Endothelial cell of umbilical vein (primary cell): ENCODE results near the gene ACYP2. TPM values are rescaled to one million over a fixed set of nuclear protein-coding genes. Genes with fewer than 3 reads are reported as not detected.

Experiments
- BruUV-seq: library from RNA; stranded (reverse); fragments of 400-500 nt; replicated peaks from 2 replicates; lab custom pipeline; 2021; lab: Mats Ljungman, UMichigan
- CTCF ChIA-PET: fragments of 300-600, 350-600 bp; sonication (Branson Sonifier 250); formaldehyde crosslinking; loops from one replicate; lab custom pipeline; 2021; ENCODE audit warnings: antibody characterized with exemption, inconsistent platforms; lab: Charles Lee
- POLR2A ChIA-PET: fragments of 300-600, 350-600 bp; sonication (Branson Sonifier 250); formaldehyde crosslinking; loops from one replicate; lab custom pipeline; 2021; ENCODE audit warnings: antibody characterized with exemption, inconsistent platforms; lab: Charles Lee
- DNase-seq: peaks from one replicate; pipeline ENCODE4 v3.0.0-alpha.2; 2011; ENCODE audit warnings: low read depth, low spot score
- FAIRE-seq: peaks from 2 replicates; lab custom pipeline; 2011; peaks lifted over from hg19 to GRCh38; lab: Jason Lieb, UNC
- H2AFZ ChIP-seq: 2 replicates; pipeline ENCODE4 v1.6.0; 2012; ENCODE audit warnings: low read depth, low read length, control low read depth, inconsistent platforms
- H3K27ac ChIP-seq: 2 replicates; pipeline ENCODE4 v1.5.1; 2011; ENCODE audit warnings: low read depth, mild to moderate bottlenecking, control low read depth, low read length, moderate library complexity; ENCODE audit not compliant: insufficient read depth
- H3K27me3 ChIP-seq, 2 experiments: 2 replicates each; pipeline versions ENCODE4 v1.6.0 to v1.6.1; 2011; ENCODE audit warnings: low read length in 2 of 2, mixed read lengths in 1 of 2; ENCODE audit not compliant: control insufficient read depth in 2 of 2, insufficient read depth in 2 of 2
- H3K36me3 ChIP-seq, 2 experiments: 2 replicates in 1 of 2; 3 replicates in 1 of 2; pipeline ENCODE4 v1.5.1; 2011; ENCODE audit warnings: low read length in 2 of 2, mild to moderate bottlenecking in 1 of 2, moderate library complexity in 1 of 2; ENCODE audit not compliant: control insufficient read depth in 2 of 2, insufficient read depth in 2 of 2; ENCODE audit errors: extremely low read depth in 1 of 2
- H3K4me1 ChIP-seq: 3 replicates; pipeline ENCODE4 v1.5.1; 2011; ENCODE audit warnings: mild to moderate bottlenecking, low read length; ENCODE audit not compliant: control insufficient read depth, insufficient read depth; ENCODE audit errors: extremely low read depth
- H3K4me2 ChIP-seq: 2 replicates; pipeline ENCODE4 v1.6.1; 2011; ENCODE audit warnings: low read length, control low read depth, mixed read lengths; ENCODE audit not compliant: insufficient read depth
- H3K4me3 ChIP-seq, 3 experiments: fragments of 200-600 bp in 1 of 3; sonication (generic), shearing (Covaris generic) in 1 of 3; replicated peaks in 1 of 3; 2 replicates each; pipeline ENCODE4 v1.5.1; 2011 to 2016; ENCODE audit warnings: control low read depth in 3 of 3, low read length in 3 of 3, mild to moderate bottlenecking in 2 of 3, inconsistent platforms in 1 of 3, low read depth in 1 of 3, moderate library complexity in 1 of 3; ENCODE audit not compliant: insufficient read depth in 1 of 3
- H3K79me2 ChIP-seq: 2 replicates; pipeline ENCODE4 v1.6.0; 2012; ENCODE audit warnings: low read length, inconsistent platforms; ENCODE audit not compliant: control insufficient read depth, insufficient read depth
- H3K9ac ChIP-seq: replicated peaks from 2 replicates; pipeline ENCODE3; 2011; ENCODE audit warnings: low read length, control low read depth; ENCODE audit not compliant: insufficient read depth; ENCODE audit errors: extremely low read depth
- H3K9me1 ChIP-seq: replicated peaks from 3 replicates; pipeline ENCODE4 v1.6.0; 2011; ENCODE audit warnings: mild to moderate bottlenecking, low read length; ENCODE audit not compliant: control insufficient read depth, insufficient read depth; ENCODE audit errors: extremely low read depth
- H3K9me3 ChIP-seq: replicated peaks from 2 replicates; pipeline ENCODE4 v1.5.1; 2012; ENCODE audit warnings: low read length, inconsistent platforms; ENCODE audit not compliant: control insufficient read depth, insufficient read depth
- H4K20me1 ChIP-seq: replicated peaks from 2 replicates; pipeline ENCODE3; 2011; ENCODE audit warnings: mild to moderate bottlenecking, low read length; ENCODE audit not compliant: control insufficient read depth, insufficient read depth; ENCODE audit errors: extremely low read depth
- EZH2 ChIP-seq: IDR thresholded peaks from 2 replicates; pipeline ENCODE4 v1.6.1; 2012; ENCODE audit warnings: borderline replicate concordance, low read depth, mild to moderate bottlenecking, moderate library complexity, low read length, inconsistent platforms; ENCODE audit not compliant: severe bottlenecking
- FOS ChIP-seq: IDR thresholded peaks from 2 replicates; pipeline ENCODE4 v1.6.1; 2011; ENCODE audit warnings: mild to moderate bottlenecking, low read length, moderate library complexity, borderline replicate concordance; ENCODE audit not compliant: insufficient read depth
- GATA2 ChIP-seq: IDR thresholded peaks from 2 replicates; pipeline ENCODE4 v1.7.0; 2011; ENCODE audit warnings: low read depth, mild to moderate bottlenecking, moderate library complexity, mixed read lengths, low read length; ENCODE audit not compliant: insufficient read length, insufficient read depth
- JUN ChIP-seq: IDR thresholded peaks from 2 replicates; pipeline ENCODE4 v1.6.1; 2011; ENCODE audit warnings: borderline replicate concordance, low read depth; ENCODE audit not compliant: insufficient read length, insufficient read depth
- MYC ChIP-seq: IDR thresholded peaks from one replicate; pipeline ENCODE4 v1.6.1; 2011; ENCODE audit warnings: mild to moderate bottlenecking, low read depth, low read length
- POLR2A ChIP-seq: IDR thresholded peaks from 2 replicates; pipeline ENCODE4 v1.6.1; 2012; ENCODE audit warnings: low read depth, mild to moderate bottlenecking, control low read depth, low read length
- POLR2AphosphoS5 ChIP-seq: IDR thresholded peaks from 2 replicates; pipeline ENCODE4 v1.6.1; 2012; ENCODE audit warnings: low read depth, mild to moderate bottlenecking, control low read depth, low read length, moderate library complexity; ENCODE audit not compliant: insufficient read depth
- dilution Hi-C: fragments of 300-500 bp; cut with MboI; formaldehyde crosslinking; loops from one replicate; pipeline ENCODE4 v1.15.0; 2019; ENCODE audit warnings: low sequenced_read_pairs; ENCODE audit not compliant: extremely low pct_ligation_motif_present
- intact Hi-C: fragments of 100-400 bp; cut with micrococcal nuclease; formaldehyde crosslinking; loops from one replicate; pipeline ENCODE4 v1.10.0; 2022
- polyA plus RNA-seq, 4 experiments: library from polyadenylated mRNA; depleted of rRNA in 3 of 4; stranded (reverse) in 3 of 4; unstranded in 1 of 4; fragments of >200 nt; gene quantifications; 2 replicates each; pipeline versions ENCODE4 v1.2.1 to v1.2.3, GENCODE V29; 2011 to 2012; ENCODE audit warnings: missing spikeins in 1 of 4
- total RNA-seq: library from RNA; stranded (reverse); gene quantifications from 2 replicates; pipeline ENCODE4 v1.2.3, GENCODE V29; 2021
- TF ChIP-seq, protein P1 (sequence below): IDR thresholded peaks from 2 replicates; pipeline ENCODE4 v1.6.1; 2011; ENCODE audit not compliant: insufficient read depth, insufficient read length
- TF ChIP-seq, protein P2 (sequence below), 2 donors: IDR thresholded peaks; 1 replicate in 1 of 2; 2 replicates in 1 of 2; pipeline ENCODE4 v1.5.1; 2011; ENCODE audit warnings: low read length in 2 of 2, mild to moderate bottlenecking in 2 of 2, moderate library complexity in 2 of 2, control low read depth in 1 of 2, inconsistent platforms in 1 of 2, low read depth in 1 of 2; ENCODE audit not compliant: insufficient read depth in 1 of 2; ENCODE audit errors: extremely low read depth in 1 of 2

The ACYP2 gene
- total and polyA plus RNA-seq, 2 donors (not counting 3 experiments of a cell fraction or from before 2014, with no cell fraction given) = 3.9 to 7.9 TPM

DNA sequence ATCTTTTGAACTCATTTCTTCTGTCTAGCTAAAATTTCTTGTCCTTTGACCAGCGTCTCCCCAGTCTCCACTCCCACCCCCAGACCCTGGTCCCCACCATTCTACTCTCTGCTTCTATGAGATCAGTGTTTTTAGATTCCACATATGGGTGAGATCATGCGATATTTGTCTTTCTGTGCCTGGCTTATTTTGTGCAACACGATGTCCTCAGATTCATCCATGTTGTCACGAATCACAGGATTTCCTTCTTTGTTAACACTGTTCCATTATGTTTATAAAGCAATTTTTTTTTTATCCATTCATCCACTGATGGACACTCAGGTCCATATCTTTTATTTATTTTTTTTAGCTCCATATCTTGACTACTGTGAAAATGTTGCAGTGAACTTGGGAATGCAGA, 16.0 kb upstream of the ACYP2 start:
- Histone ChIP-seq H3K79me2 (no peaks in the 10 kb centered on the region), H3K9me1 (no peaks in the 10 kb centered on the region), H4K20me1 (no peaks in the 10 kb centered on the region), H2AFZ (no peak overlapping the region), H3K27ac (no peak overlapping the region), H3K27me3 (no peaks in the 10 kb centered on the region), H3K4me3 (no peak overlapping the region), H3K9ac (no peak overlapping the region), H3K4me1 (peaks cover 14% of the 10 kb centered on the region), H3K36me3 (no peaks in the 10 kb centered on the region), H3K9me3 (no peaks in the 10 kb centered on the region), H3K4me2 (no peak overlapping the region)
- no peak for TF ChIP-seq MYC
- no peak for TF ChIP-seq EZH2
- TF ChIP-seq POLR2A = no peak
- no peak for TF ChIP-seq POLR2AphosphoS5
- TF ChIP-seq, protein P1, sequence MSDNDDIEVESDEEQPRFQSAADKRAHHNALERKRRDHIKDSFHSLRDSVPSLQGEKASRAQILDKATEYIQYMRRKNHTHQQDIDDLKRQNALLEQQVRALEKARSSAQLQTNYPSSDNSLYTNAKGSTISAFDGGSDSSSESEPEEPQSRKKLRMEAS = no peak
- TF ChIP-seq JUN = no peak
- TF ChIP-seq FOS = no peak
- TF ChIP-seq GATA2 = no peak
- TF ChIP-seq, protein P2, sequence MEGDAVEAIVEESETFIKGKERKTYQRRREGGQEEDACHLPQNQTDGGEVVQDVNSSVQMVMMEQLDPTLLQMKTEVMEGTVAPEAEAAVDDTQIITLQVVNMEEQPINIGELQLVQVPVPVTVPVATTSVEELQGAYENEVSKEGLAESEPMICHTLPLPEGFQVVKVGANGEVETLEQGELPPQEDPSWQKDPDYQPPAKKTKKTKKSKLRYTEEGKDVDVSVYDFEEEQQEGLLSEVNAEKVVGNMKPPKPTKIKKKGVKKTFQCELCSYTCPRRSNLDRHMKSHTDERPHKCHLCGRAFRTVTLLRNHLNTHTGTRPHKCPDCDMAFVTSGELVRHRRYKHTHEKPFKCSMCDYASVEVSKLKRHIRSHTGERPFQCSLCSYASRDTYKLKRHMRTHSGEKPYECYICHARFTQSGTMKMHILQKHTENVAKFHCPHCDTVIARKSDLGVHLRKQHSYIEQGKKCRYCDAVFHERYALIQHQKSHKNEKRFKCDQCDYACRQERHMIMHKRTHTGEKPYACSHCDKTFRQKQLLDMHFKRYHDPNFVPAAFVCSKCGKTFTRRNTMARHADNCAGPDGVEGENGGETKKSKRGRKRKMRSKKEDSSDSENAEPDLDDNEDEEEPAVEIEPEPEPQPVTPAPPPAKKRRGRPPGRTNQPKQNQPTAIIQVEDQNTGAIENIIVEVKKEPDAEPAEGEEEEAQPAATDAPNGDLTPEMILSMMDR (IDR thresholded peaks at IDR 0.05; ENCODE audit: extremely low read depth in 1 of 2, insufficient read depth in 1 of 2, low read depth in 1 of 2, low read length in 2 of 2) = no peak
- FAIRE-seq = no peak
- dilution Hi-C loops = no loop called here
- POLR2A ChIA-PET = no interaction called here
- DNase-seq = no peak
- CTCF ChIA-PET = interaction anchor here (1.2 kb wide), 2 partner anchors 8 to 739 kb away, joined by 3 to 8 read pairs; no protein-coding TSS in a partner anchor
- intact Hi-C loops = no loop called here
- BruUV-seq = no TSS peak
